Measurements from ENCODE around the gene STAT5B. TPM values are rescaled to one million over a fixed set of nuclear protein-coding genes. Genes with fewer than 3 reads are reported as not detected.

STAT5B gene
- total and polyA plus RNA-seq, 2 of the 13 experiments (the other 11 are each of a cell fraction or from before 2014, with no cell fraction given), result 21.0 to 42.8 TPM

GRCh38 chr17:42183741-42184711, 92.2 kb downstream of the STAT5B start (continued):
- TF ChIP-seq ZNF318 (CRISPR knock-in tag; IDR thresholded peaks at IDR 0.05) (peak; percentile 10; the same call in 1 of the 2 replicates), THYN1 (CRISPR knock-in tag; IDR thresholded peaks at IDR 0.05; ENCODE audit: borderline replicate concordance, low read depth) (no peak), ZXDC (CRISPR knock-in tag; IDR thresholded peaks at IDR 0.05) (no peak), RXRA (CRISPR knock-in tag; IDR thresholded peaks at IDR 0.05) (peak; percentile 62), SETDB1 (CRISPR knock-in tag; IDR thresholded peaks at IDR 0.05; ENCODE audit: borderline replicate concordance) (no peak), HNRNPH1 (optimal IDR thresholded peaks at IDR 0.05; ENCODE audit: low read depth, low read length) (no peak), ELF4 (CRISPR knock-in tag; IDR thresholded peaks at IDR 0.05; ENCODE audit: borderline replicate concordance) (peak; percentile 41; the same call in 1 of the 2 replicates), CTCF (CRISPR knock-in tag; IDR thresholded peaks at IDR 0.05) (peak; percentile 90), TCF7L2 (IDR thresholded peaks at IDR 0.05; ENCODE audit: low read depth, low read length) (no peak), NCOA5 (CRISPR knock-in tag; IDR thresholded peaks at IDR 0.05) (no peak), RFX3 (CRISPR knock-in tag; IDR thresholded peaks at IDR 0.05) (no peak), MBD4 (IDR thresholded peaks at IDR 0.05; ENCODE audit: borderline replicate concordance, low read length) (no peak), ZNF44 (CRISPR knock-in tag; IDR thresholded peaks at IDR 0.05) (no peak), ZNF773 (CRISPR knock-in tag; IDR thresholded peaks at IDR 0.05; ENCODE audit: borderline replicate concordance) (peak; percentile 72)
